SJSA1 (cell line): ENCODE results near the gene NCBP3. TPM values are rescaled to one million over a fixed set of nuclear protein-coding genes. Genes with fewer than 3 reads are reported as not detected.

Experiments
- DNase-seq, 2 experiments: peaks; one replicate each; pipeline ENCODE4 v3.0.0-alpha.2; 2015 to 2020; ENCODE audit warnings: low spot score in 2 of 2, low read depth in 1 of 2
- H3K27ac ChIP-seq: fragments of 250-450 bp; sonication (Bioruptor Pico); 2 replicates; pipeline ENCODE4 v1.5.1; 2020; ENCODE audit warnings: mild to moderate bottlenecking, moderate library complexity
- H3K27me3 ChIP-seq: fragments of 250-450 bp; sonication (Bioruptor Pico); replicated peaks from 2 replicates; pipeline ENCODE4 v1.5.1; 2020; ENCODE audit warnings: mild to moderate bottlenecking, moderate library complexity
- H3K36me3 ChIP-seq: fragments of 250-450 bp; sonication (Bioruptor Pico); 2 replicates; pipeline ENCODE4 v1.5.1; 2020; ENCODE audit warnings: mild to moderate bottlenecking
- H3K4me1 ChIP-seq: fragments of 250-450 bp; sonication (Bioruptor Pico); replicated peaks from 2 replicates; pipeline ENCODE4 v1.6.1; 2021; ENCODE audit warnings: mild to moderate bottlenecking
- H3K4me3 ChIP-seq: fragments of 250-450 bp; sonication (Bioruptor Pico); 2 replicates; pipeline ENCODE4 v1.5.1; 2020; ENCODE audit warnings: mild to moderate bottlenecking
- H3K9me3 ChIP-seq: fragments of 250-450 bp; sonication (Bioruptor Pico); replicated peaks from 2 replicates; pipeline ENCODE4 v1.5.1; 2020; ENCODE audit warnings: mild to moderate bottlenecking
- total RNA-seq: library from RNA; depleted of rRNA; stranded (reverse); fragments of >200 nt; shearing (Covaris generic); gene quantifications from 2 replicates; pipeline ENCODE4 v1.2.3, GENCODE V29; 2014

NCBP3 gene
- total RNA-seq, 1 experiment from 2014 or later = 16.8 TPM

- no peak overlapping the region for H3K27ac ChIP-seq
- H3K4me3 ChIP-seq = no peak overlapping the region
- no peaks in the 10 kb centered on the region for H3K36me3 ChIP-seq
- no peaks in the 10 kb centered on the region for H3K9me3 ChIP-seq
- H3K27me3 ChIP-seq = no peaks in the 10 kb centered on the region
- DNase-seq = no peak
- peaks cover 3% of the 10 kb centered on the region for H3K4me1 ChIP-seq
Measured at GRCh38 chr17:3768769-3769168, 77.3 kb downstream of the NCBP3 start.

- Histone ChIP-seq H3K4me1 (no peaks in the 10 kb centered on the region; the same call in 1 of the 2 replicates), H3K27ac (no peak overlapping the region), H3K36me3 (no peaks in the 10 kb centered on the region), H3K9me3 (no peaks in the 10 kb centered on the region), H3K4me3 (no peak overlapping the region), H3K27me3 (no peaks in the 10 kb centered on the region)
- no peak for DNase-seq
Measured at GRCh38 chr17:3768341-3768740, 77.7 kb downstream of the NCBP3 start.

DNA sequence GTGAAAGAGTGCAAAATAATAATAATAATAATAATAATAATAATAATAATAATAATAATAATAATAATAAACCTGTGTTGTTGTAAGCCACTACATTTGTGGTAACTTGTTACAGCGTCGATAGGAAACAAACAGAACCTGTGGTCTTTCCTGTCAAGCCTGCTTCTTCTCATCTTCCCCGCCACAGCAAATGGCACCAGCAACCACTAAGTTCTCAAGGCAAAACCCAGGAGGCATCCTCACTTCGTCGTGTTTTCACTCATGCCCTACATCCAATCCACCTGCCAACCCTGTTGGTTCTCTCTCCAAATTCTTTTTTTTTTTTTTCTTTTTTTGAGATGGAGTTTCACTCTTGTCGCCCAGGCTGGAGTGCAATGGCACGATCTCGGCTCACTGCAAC, 79.3 kb downstream of the NCBP3 start:
- Histone ChIP-seq H3K27ac (no peak overlapping the region), H3K36me3 (no peaks in the 10 kb centered on the region), H3K4me1 (no peaks in the 10 kb centered on the region), H3K9me3 (no peaks in the 10 kb centered on the region), H3K27me3 (no peaks in the 10 kb centered on the region), H3K4me3 (no peak overlapping the region)
- no peak for DNase-seq

DNA sequence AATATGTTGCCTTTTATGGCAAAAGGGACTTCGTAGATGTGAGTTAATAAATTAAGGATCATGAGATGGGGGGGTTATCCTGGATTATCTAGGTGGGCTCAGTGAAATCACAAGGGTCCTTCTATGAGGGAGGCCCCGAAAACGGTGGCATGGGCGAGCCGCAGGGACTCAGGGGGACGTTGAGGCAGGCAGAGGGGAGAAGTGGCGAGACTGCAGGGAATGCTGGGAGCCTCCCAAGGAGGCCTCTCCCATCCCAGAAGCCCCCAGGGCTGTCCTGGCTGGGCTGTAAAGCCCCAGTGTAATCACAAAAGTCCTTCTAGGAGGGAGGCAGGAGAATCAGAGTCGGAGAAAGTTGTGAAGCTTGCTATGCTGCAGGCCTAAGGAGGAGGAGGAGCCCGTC, 80.1 kb downstream of the NCBP3 start:
- no peaks in the 10 kb centered on the region for H3K4me1 ChIP-seq
- H3K9me3 ChIP-seq = no peaks in the 10 kb centered on the region
- no peak overlapping the region for H3K27ac ChIP-seq
- no peak for DNase-seq
- no peaks in the 10 kb centered on the region for H3K36me3 ChIP-seq
- H3K27me3 ChIP-seq = no peaks in the 10 kb centered on the region
- H3K4me3 ChIP-seq = no peak overlapping the region

DNA sequence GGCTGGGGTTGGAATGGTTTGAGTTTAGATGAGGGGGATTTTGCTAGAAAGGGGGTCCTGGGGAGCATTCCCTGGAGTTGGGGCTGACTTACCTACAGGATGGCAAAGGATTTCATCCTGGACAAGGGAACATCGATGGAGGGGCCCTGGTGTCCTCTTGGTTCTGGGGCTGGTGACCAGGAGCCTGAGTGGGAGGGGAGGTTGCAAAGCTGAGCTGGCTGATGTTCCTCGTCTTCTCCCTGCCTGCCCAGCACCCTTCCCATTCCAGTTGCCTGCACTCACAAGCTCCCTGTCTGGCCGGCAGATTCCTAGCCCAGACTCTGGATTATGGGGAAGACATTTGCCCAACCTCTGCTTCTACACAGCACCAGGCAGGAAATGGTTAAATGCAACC, 82.3 kb downstream of the NCBP3 start:
- Histone ChIP-seq H3K27me3 (no peaks in the 10 kb centered on the region), H3K4me3 (no peak overlapping the region), H3K36me3 (no peaks in the 10 kb centered on the region), H3K27ac (no peak overlapping the region), H3K4me1 (no peaks in the 10 kb centered on the region), H3K9me3 (no peaks in the 10 kb centered on the region)
- DNase-seq = no peak

DNA sequence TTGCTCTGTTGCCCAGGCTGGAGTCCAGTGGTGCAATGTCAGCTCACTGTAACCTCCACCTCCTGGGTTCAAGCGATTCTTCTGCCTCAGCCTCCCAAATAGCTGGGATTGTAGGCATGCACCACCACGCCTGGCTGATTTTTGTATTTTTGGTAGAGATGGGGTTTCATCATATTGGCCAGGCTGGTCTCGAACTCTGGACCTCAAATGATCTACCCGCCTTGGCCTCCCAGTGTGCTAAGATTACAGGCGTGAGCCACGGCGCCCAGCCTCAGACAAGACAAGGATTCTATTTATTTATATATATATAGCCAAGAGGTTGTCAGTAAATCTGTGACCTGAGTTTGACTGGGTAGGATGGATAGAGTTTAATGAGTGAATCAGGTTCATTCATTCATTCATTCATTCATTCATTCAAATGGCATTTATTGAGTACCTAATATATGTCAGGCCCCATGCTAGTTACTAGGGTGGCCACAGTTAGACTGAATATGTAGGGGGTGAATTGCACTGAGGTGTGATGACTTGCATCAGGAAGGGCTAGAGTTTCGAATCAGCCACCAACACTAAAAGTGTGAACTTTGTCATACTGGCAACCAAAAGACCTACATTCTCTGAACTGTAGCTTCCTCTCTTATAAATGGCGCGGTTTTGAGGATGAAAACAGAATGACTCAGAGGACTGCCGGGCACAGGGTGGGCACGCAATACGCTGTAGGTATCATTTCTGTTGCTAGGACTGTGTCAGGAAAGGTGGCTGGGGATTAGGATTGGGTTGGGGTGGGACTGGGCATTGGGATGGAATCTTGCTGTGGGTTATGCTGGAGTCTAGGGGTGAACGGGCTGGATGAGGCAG, 82.9 kb downstream of the NCBP3 start:
- H3K4me3 ChIP-seq = no peak overlapping the region
- DNase-seq = no peak
- no peak overlapping the region for H3K27ac ChIP-seq
- no peaks in the 10 kb centered on the region for H3K27me3 ChIP-seq
- no peaks in the 10 kb centered on the region for H3K4me1 ChIP-seq
- H3K36me3 ChIP-seq = no peaks in the 10 kb centered on the region
- H3K9me3 ChIP-seq = no peaks in the 10 kb centered on the region

GRCh38 chr17:3761918-3762380, 84.1 kb downstream of the NCBP3 start:
- H3K9me3 ChIP-seq = no peaks in the 10 kb centered on the region
- no peak overlapping the region for H3K4me3 ChIP-seq
- no peaks in the 10 kb centered on the region for H3K27me3 ChIP-seq
- DNase-seq = no peak
- no peaks in the 10 kb centered on the region for H3K36me3 ChIP-seq
- H3K27ac ChIP-seq = no peak overlapping the region
- H3K4me1 ChIP-seq = no peaks in the 10 kb centered on the region

GRCh38 chr17:3761036-3761917, 84.8 kb downstream of the NCBP3 start:
- no peaks in the 10 kb centered on the region for H3K27me3 ChIP-seq
- no peaks in the 10 kb centered on the region for H3K4me1 ChIP-seq
- DNase-seq = no peak
- no peak overlapping the region for H3K4me3 ChIP-seq
- H3K36me3 ChIP-seq = no peaks in the 10 kb centered on the region
- H3K9me3 ChIP-seq = no peaks in the 10 kb centered on the region
- no peak overlapping the region for H3K27ac ChIP-seq

DNA sequence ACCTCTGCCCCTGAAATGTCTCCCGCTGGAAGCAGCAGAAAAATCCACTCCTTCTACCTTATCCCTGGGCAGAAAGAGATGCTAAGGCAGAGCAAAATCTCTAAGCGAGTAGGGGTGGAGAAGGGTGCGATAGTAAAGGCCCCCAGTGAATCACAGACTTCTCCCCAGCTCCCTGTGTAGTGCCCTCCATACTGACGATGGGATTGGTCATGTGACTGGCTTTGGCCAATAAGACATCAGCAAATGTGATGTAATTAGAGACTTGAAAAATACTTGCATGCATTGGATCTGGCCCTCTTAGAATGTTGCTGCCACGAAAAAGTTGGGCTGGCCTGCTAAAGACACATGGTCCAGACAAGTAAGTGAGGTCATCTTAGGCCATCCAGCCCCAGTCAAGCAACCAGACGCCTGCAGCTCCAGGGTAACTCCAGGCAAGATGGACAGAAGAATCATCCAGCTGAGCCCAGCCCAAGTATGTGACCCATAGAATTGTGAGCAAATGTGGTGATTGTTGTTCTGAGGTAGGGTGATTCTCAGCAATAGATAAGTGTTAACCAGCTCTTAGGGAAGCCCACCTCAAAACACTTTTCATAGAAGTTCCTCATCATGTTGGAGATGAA, 86.3 kb downstream of the NCBP3 start:
- H3K27me3 ChIP-seq = no peaks in the 10 kb centered on the region
- no peaks in the 10 kb centered on the region for H3K9me3 ChIP-seq
- no peaks in the 10 kb centered on the region for H3K4me1 ChIP-seq
- no peak for DNase-seq
- H3K27ac ChIP-seq = no peak overlapping the region
- H3K36me3 ChIP-seq = no peaks in the 10 kb centered on the region
- no peak overlapping the region for H3K4me3 ChIP-seq

DNA sequence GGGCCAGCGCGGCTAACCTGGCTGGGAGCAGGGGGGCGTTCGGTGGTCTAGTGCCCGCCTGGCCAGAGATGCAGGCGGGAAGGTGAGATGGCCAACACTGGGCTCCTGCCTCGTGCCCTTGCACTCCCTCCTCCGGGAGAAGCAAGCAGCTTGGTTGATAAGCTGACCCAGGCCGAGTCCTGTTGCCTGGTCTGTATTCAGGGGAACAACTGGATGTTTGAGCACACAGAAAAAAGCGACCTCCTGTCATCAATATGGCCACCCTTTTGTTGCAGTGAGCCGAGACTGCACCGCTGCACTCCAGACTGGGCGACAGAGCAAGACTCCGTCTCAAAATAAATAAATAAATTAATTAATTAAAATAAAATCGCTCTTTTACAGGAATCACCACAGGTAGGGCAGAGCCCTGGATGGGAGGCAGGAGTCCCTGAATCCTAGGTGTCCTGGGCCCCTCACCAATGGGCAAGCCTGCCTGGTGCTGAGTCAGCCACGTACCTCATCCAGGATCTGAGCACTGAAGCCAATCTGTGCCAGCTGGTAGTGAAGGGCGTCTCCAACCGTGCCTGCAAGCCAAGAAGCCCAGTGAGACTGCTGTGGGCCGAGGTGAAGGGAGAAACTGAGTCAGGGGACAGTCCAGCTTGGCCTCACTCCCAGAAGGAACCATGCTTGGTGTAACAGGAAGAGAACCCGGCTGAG, 90.6 kb downstream of the NCBP3 start:
- Histone ChIP-seq H3K27me3 (0 out of 2 replicates have a peak, but pooled peaks cover under 1% of the 10 kb centered on the region), H3K27ac (no peak overlapping the region), H3K36me3 (no peaks in the 10 kb centered on the region), H3K4me3 (no peak overlapping the region), H3K9me3 (no peaks in the 10 kb centered on the region), H3K4me1 (no peaks in the 10 kb centered on the region)
- DNase-seq = no peak

DNA sequence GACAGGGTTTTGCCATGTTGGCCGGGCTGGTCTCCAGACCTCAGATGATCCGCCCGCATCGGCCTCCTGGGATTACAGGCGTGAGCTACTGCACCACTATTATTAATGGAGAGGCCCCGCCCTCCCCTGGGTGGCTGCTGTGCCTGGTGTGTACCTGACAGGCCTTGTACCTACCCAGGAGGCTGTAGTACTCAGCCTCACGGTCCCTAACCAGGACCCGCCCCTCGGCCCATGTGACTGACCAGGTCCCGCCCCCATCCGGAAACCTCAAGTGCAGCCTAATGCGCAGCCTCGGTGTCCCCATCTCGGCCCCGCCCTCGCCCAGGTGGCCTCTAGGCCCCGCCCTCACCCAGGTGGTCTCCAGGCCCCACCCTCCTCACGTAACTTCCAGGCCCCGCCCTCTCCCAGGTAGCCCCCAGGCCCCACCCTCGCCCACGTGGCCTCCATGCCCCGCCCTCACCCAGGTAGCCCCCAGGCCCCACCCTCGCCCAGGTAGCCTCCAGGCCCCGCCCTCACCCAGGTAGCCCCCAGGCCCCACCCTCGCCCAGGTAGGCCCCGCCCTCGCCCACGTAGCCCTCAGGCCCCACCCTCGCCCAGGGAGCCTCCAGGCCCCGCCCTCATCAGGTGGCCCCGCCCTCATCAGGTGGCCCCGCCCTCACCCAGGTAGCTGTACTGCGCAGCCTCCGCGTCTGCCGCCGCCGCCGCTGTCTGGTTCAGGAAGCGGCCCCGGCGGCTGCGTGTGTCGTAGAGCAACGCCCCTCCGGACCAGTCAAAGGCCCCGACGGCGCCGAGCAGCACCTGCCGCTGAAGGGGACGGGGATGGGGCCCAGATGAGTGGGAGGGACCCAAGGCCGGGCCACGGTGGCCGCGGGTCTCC, 91.3 kb downstream of the NCBP3 start:
- Histone ChIP-seq H3K4me1 (no peaks in the 10 kb centered on the region), H3K9me3 (no peaks in the 10 kb centered on the region), H3K4me3 (no peak overlapping the region), H3K27ac (no peak overlapping the region), H3K27me3 (0 out of 2 replicates have a peak, but pooled peaks cover 4% of the 10 kb centered on the region), H3K36me3 (no peaks in the 10 kb centered on the region)
- no peak for DNase-seq

DNA sequence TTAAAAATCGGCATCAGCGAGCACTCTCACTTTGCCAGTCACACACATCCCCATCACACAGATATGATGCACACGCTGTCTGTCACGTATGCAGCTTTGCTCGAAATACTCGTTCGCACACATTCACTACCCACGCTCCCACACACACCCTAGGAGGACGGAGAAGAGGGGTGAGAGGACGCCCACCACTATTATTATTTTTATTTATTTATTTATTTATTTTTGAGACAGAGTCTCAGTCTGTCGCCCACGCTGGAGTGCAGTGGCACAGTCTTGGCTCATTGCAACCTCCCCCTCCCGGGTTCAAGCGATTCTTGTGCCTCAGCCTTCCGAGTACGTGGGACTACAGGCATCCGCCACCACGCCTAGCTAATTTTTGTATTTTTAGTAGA, 92.0 kb downstream of the NCBP3 start:
- H3K9me3 ChIP-seq = no peaks in the 10 kb centered on the region
- DNase-seq = no peak
- H3K4me1 ChIP-seq = no peaks in the 10 kb centered on the region
- 0 out of 2 replicates have a peak, but pooled peaks cover 4% of the 10 kb centered on the region for H3K27me3 ChIP-seq
- H3K27ac ChIP-seq = no peak overlapping the region
- no peak overlapping the region for H3K4me3 ChIP-seq
- no peaks in the 10 kb centered on the region for H3K36me3 ChIP-seq
